Measurements from ENCODE around the gene ARSI.
"Not testable (repeated sequence)": the region's sequence is repeated elsewhere in the genome, so short reads cannot be mapped to it uniquely, and the experiment has no call there.

Gene ARSI

DNA sequence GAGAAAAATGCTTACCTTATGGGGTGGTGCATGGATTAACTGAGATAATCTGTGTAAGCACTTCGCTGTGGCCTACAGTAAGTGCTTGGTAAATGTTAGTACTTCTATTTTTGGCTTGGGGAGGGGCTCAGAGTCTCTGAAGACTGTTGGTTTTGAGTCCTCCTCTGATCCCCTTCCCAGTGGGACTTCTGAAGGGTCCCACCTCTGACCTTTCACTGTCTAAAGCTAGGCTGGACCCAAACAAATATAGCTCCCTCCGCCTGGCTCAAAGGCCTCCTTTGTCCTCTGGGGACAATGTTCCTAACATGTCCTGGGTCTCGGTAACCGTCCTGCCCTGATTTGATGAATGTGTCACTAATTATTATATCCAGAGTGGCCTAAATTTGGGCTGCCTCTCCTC, 47.9 kb downstream of the ARSI start:
- Histone ChIP-seq H3K4me3 (no peak overlapping the region), H3K9me3 (no peaks in the 10 kb centered on the region), H3K36me3 (replicated peaks) (no peaks in the 10 kb centered on the region), H3K27me3 (ENCODE audit: low read depth) (no peaks in the 10 kb centered on the region), H3K4me1 (peaks cover 3% of the 10 kb centered on the region; the same call in 1 of the 2 replicates)
- no peak for DNase-seq (ENCODE audit: low spot score in 2 of 2)
- in situ Hi-C loops (cut with MboI; ENCODE audit: low sequenced_read_pairs), result no loop called here

GRCh38 chr5:150254363-150254762, 48.3 kb downstream of the ARSI start:
- Histone ChIP-seq H3K27me3 (ENCODE audit: low read depth) (no peaks in the 10 kb centered on the region), H3K36me3 (replicated peaks) (no peaks in the 10 kb centered on the region), H3K4me3 (no peak overlapping the region), H3K9me3 (no peaks in the 10 kb centered on the region), H3K4me1 (peaks cover 3% of the 10 kb centered on the region; the same call in 1 of the 2 replicates)
- in situ Hi-C loops (cut with MboI; ENCODE audit: low sequenced_read_pairs), result no loop called here
- no peak for DNase-seq (ENCODE audit: low spot score in 2 of 2)

DNA sequence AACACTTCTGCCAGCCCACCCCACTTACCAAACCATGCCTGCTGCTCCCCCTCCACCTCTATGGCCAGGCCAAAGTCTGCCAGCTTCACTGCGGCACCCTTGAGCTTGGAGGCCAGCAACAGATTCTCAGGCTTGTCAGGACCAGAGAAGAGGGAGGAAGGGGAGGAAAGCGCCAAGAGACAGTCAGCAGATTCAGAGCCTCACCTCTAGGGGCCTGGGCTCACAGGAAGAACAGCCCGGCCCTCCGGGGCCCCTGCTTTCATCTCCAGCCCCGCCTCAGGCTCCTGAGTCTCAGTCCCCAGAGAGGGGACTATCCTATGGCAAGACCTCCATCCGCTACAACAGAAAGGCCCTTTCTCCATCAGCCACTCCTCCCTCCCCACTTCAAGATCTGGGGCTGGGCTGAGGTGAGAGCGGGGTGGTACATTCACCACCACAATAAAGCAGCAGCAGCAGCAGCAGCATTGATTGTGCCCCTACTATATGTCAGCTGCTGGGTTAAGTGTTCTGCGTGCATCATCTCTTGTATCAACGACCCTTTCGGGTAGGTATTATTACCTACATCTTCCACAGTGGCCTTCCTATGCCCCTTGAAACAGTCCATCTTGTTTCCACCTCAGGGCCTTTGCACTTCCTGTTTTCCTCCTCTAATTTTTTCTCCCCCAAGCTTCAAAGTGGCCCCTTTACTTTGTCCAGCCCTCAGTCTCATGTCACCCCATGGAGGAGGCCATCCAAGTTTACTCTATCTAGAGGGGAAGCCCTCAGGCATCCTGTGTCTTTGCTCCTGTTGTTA, 49.1 kb downstream of the ARSI start:
- Histone ChIP-seq H3K27me3 (ENCODE audit: low read depth) (no peaks in the 10 kb centered on the region), H3K4me1 (peaks cover 3% of the 10 kb centered on the region; the same call in 1 of the 2 replicates), H3K4me3 (no peak overlapping the region), H3K9me3 (no peaks in the 10 kb centered on the region), H3K36me3 (replicated peaks) (no peaks in the 10 kb centered on the region)
- in situ Hi-C loops (cut with MboI; ENCODE audit: low sequenced_read_pairs), result no loop called here
- no peak for DNase-seq (ENCODE audit: low spot score in 2 of 2)

- H3K36me3 ChIP-seq (replicated peaks), result no peaks in the 10 kb centered on the region
- H3K27me3 ChIP-seq (ENCODE audit: low read depth), result no peaks in the 10 kb centered on the region
- in situ Hi-C loops (cut with MboI; ENCODE audit: low sequenced_read_pairs), result no loop called here
- no peaks in the 10 kb centered on the region for H3K9me3 ChIP-seq
- peaks cover 3% of the 10 kb centered on the region; the same call in 1 of the 2 replicates for H3K4me1 ChIP-seq
- H3K4me3 ChIP-seq, result no peak overlapping the region
- no peak for DNase-seq (ENCODE audit: low spot score in 2 of 2)
Measured at GRCh38 chr5:150252489-150252888, 50.2 kb downstream of the ARSI start.

DNA sequence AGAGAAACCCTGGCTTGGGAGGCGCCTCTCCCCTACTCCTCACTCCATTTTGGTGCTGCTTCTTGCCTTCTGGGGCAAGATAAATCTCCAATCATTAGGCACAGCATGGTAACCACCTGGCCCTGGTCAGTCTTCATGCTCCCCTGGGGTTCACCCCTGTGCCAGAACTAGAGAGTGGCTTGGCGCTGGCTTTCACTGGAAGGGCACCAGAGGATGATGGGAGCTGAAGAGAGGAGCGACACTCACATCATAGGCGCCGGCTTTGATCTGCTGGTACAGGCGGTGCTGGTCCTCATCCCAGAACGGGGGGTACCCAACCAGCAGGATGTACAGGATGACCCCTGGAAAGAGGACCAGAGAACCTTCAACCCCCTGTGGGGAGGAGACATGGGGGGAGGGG, 51.2 kb downstream of the ARSI start:
- in situ Hi-C loops (cut with MboI; ENCODE audit: low sequenced_read_pairs), result no loop called here
- no peak overlapping the region for H3K4me3 ChIP-seq
- H3K4me1 ChIP-seq, result peaks cover 3% of the 10 kb centered on the region; the same call in 1 of the 2 replicates
- H3K9me3 ChIP-seq, result no peaks in the 10 kb centered on the region
- DNase-seq (ENCODE audit: low spot score in 2 of 2), result no peak
- H3K27me3 ChIP-seq (ENCODE audit: low read depth), result no peaks in the 10 kb centered on the region
- no peaks in the 10 kb centered on the region for H3K36me3 ChIP-seq (replicated peaks)

DNA sequence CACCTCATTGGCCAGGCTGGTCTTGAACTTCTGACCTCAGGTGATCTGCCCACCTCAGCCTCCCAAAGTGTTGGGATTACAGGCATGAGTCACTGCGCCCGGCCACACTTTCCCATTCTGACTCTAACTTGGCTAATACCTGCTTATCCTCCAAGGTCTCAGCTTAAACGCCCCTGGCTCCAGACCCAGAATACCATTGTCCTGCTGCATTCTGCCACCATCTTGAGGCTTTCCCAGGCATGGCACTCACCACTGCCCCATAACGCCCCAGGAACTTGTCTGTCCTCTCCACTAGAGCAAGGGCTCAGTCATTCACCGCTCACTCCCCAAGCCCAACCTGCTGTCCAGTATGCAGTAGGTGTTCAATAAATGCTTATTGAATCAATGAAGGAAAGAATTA, 53.0 kb downstream of the ARSI start:
- in situ Hi-C loops (cut with MboI; ENCODE audit: low sequenced_read_pairs), result no loop called here
- no peaks in the 10 kb centered on the region for H3K36me3 ChIP-seq (replicated peaks)
- H3K27me3 ChIP-seq (ENCODE audit: low read depth), result no peaks in the 10 kb centered on the region
- no peaks in the 10 kb centered on the region for H3K4me1 ChIP-seq
- DNase-seq (ENCODE audit: low spot score in 2 of 2), result no peak
- H3K4me3 ChIP-seq, result no peak overlapping the region
- no peaks in the 10 kb centered on the region for H3K9me3 ChIP-seq

DNA sequence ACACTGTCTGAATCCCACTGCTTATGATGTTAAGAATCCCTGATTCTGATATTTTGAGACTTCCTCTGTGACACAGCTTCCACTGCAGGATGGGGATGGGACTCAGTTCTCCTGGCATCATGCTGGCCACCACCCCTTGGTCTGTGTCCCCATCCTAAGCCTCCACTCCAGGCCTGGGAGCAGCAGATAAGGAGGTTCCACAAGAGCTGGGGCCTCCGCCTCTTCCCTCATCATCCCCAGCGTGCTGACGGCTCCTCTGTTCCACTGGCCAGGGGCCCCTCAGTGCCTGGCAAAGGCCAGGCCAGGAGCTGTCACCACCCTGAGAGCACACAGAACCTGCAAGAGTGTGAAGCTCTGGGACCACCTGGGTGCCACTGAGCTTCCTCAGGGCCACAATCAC, 53.8 kb downstream of the ARSI start:
- Histone ChIP-seq H3K27me3 (ENCODE audit: low read depth) (no peaks in the 10 kb centered on the region), H3K4me1 (no peaks in the 10 kb centered on the region), H3K36me3 (replicated peaks) (no peaks in the 10 kb centered on the region), H3K4me3 (no peak overlapping the region), H3K9me3 (no peaks in the 10 kb centered on the region)
- no peak for DNase-seq (ENCODE audit: low spot score in 2 of 2)
- in situ Hi-C loops (cut with MboI; ENCODE audit: low sequenced_read_pairs), result no loop called here

- H3K36me3 ChIP-seq (replicated peaks); H3K27me3 ChIP-seq (ENCODE audit: low read depth); H3K9me3 ChIP-seq; H3K4me3 ChIP-seq; in situ Hi-C loops (cut with MboI; ENCODE audit: low sequenced_read_pairs); H3K4me1 ChIP-seq; DNase-seq (ENCODE audit: low spot score in 2 of 2): not testable (repeated sequence)
Measured at GRCh38 chr5:150248493-150248892, 54.2 kb downstream of the ARSI start.

GRCh38 chr5:150247726-150248125, 55.0 kb downstream of the ARSI start:
- H3K4me3 ChIP-seq, result no peak overlapping the region
- no peak for DNase-seq (ENCODE audit: low spot score in 2 of 2)
- H3K27me3 ChIP-seq (ENCODE audit: low read depth), result no peaks in the 10 kb centered on the region
- H3K36me3 ChIP-seq (replicated peaks), result no peaks in the 10 kb centered on the region
- H3K4me1 ChIP-seq, result no peaks in the 10 kb centered on the region
- in situ Hi-C loops (cut with MboI; ENCODE audit: low sequenced_read_pairs), result no loop called here
- H3K9me3 ChIP-seq, result no peaks in the 10 kb centered on the region

GRCh38 chr5:150246835-150247234, 55.9 kb downstream of the ARSI start:
- Histone ChIP-seq H3K4me1 (no peaks in the 10 kb centered on the region), H3K27me3 (ENCODE audit: low read depth) (no peaks in the 10 kb centered on the region), H3K36me3 (replicated peaks) (no peaks in the 10 kb centered on the region), H3K9me3 (no peaks in the 10 kb centered on the region), H3K4me3 (no peak overlapping the region)
- in situ Hi-C loops (cut with MboI; ENCODE audit: low sequenced_read_pairs), result no loop called here
- DNase-seq (ENCODE audit: low spot score in 2 of 2), result no peak

DNA sequence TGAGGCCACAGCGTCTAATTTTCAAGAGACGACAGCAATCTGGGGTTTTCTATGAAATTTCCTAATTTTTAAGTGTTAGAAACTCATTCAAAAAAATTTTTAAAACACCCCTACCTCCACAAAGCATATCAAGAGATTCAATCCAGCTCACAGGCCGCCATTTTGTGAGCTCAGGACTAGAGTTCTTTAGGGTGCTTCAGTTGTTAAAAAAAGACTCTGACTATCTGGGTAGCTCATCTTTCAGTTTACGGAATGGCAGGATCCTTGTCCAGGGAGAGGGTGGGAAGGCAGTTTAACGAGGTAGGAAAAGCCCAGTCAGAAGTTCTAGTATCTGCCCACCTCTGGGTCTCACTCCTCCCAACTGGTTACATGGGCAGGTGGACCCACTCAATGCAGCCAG, 56.3 kb downstream of the ARSI start:
- no peak overlapping the region for H3K4me3 ChIP-seq
- in situ Hi-C loops (cut with MboI; ENCODE audit: low sequenced_read_pairs), result no loop called here
- H3K27me3 ChIP-seq (ENCODE audit: low read depth), result no peaks in the 10 kb centered on the region
- no peaks in the 10 kb centered on the region for H3K4me1 ChIP-seq
- no peaks in the 10 kb centered on the region for H3K9me3 ChIP-seq
- DNase-seq (ENCODE audit: low spot score in 2 of 2), result no peak
- H3K36me3 ChIP-seq (replicated peaks), result no peaks in the 10 kb centered on the region

All from HAP-1 (cell line).